Measurements from ENCODE around the gene ANTXR1.

- TF ChIP-seq REST (IDR thresholded peaks at IDR 0.05; ENCODE audit: borderline replicate concordance) = no peak
- no peak for TF ChIP-seq REST (CRISPR knock-in tag; IDR thresholded peaks at IDR 0.05; ENCODE audit: low read depth)
- TF ChIP-seq ZBTB17 (CRISPR knock-in tag; IDR thresholded peaks at IDR 0.05) = no peak
- TF ChIP-seq HDGF (IDR thresholded peaks at IDR 0.05) = no peak
- TF ChIP-seq WHSC1 (IDR thresholded peaks at IDR 0.05; ENCODE audit: low read length) = no peak
- TF ChIP-seq TFE3 (CRISPR knock-in tag; IDR thresholded peaks at IDR 0.05) = no peak
Measured at GRCh38 chr2:69073928-69074570, 61.1 kb downstream of the ANTXR1 start.
